Tibial nerve (tissue), 4 donors: ENCODE results near the gene DENND2C.

Source experiments
- EP300 ChIP-seq, 2 donors: sonication (generic); formaldehyde crosslinking; IDR thresholded peaks; one replicate each; pipeline ENCODE4 v1.6.1; 2017; ENCODE audit warnings: antibody characterized with exemption in 2 of 2, mild to moderate bottlenecking in 1 of 2
- TF ChIP-seq, protein P1 (sequence below), 5 experiments: fragments of 200-600 bp in 3 of 5; fragments of 450-650 bp in 2 of 5; sonication (generic) in 3 of 5; IDR thresholded peaks; one replicate each; pipeline ENCODE4 v1.5.1; 2016 to 2019; ENCODE audit warnings: antibody characterized with exemption in 5 of 5, mild to moderate bottlenecking in 3 of 5, moderate library complexity in 2 of 5

GRCh38 chr1:114547076-114547475, 122.8 kb downstream of the DENND2C start:
- TF ChIP-seq, protein P1, sequence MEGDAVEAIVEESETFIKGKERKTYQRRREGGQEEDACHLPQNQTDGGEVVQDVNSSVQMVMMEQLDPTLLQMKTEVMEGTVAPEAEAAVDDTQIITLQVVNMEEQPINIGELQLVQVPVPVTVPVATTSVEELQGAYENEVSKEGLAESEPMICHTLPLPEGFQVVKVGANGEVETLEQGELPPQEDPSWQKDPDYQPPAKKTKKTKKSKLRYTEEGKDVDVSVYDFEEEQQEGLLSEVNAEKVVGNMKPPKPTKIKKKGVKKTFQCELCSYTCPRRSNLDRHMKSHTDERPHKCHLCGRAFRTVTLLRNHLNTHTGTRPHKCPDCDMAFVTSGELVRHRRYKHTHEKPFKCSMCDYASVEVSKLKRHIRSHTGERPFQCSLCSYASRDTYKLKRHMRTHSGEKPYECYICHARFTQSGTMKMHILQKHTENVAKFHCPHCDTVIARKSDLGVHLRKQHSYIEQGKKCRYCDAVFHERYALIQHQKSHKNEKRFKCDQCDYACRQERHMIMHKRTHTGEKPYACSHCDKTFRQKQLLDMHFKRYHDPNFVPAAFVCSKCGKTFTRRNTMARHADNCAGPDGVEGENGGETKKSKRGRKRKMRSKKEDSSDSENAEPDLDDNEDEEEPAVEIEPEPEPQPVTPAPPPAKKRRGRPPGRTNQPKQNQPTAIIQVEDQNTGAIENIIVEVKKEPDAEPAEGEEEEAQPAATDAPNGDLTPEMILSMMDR (IDR thresholded peaks at IDR 0.05) = no peak
- no peak for TF ChIP-seq EP300 (IDR thresholded peaks at IDR 0.05)
